LoVo (cell line): Measurements from ENCODE around the gene DDB1.

Source experiments
- DNase-seq: peaks from one replicate; pipeline ENCODE4 v3.0.0-alpha.2; 2016; ENCODE audit warnings: low spot score

DDB1 gene

GRCh38 chr11:61294717-61295595 lies 37.9 kb downstream of the DDB1 start, which contains the start of gene VWCE:
VWCE (minus strand) TSS chr11:61295316; CDS start chr11:61295037, 279 bp downstream.
- peak; percentile 69 for DNase-seq

DNA sequence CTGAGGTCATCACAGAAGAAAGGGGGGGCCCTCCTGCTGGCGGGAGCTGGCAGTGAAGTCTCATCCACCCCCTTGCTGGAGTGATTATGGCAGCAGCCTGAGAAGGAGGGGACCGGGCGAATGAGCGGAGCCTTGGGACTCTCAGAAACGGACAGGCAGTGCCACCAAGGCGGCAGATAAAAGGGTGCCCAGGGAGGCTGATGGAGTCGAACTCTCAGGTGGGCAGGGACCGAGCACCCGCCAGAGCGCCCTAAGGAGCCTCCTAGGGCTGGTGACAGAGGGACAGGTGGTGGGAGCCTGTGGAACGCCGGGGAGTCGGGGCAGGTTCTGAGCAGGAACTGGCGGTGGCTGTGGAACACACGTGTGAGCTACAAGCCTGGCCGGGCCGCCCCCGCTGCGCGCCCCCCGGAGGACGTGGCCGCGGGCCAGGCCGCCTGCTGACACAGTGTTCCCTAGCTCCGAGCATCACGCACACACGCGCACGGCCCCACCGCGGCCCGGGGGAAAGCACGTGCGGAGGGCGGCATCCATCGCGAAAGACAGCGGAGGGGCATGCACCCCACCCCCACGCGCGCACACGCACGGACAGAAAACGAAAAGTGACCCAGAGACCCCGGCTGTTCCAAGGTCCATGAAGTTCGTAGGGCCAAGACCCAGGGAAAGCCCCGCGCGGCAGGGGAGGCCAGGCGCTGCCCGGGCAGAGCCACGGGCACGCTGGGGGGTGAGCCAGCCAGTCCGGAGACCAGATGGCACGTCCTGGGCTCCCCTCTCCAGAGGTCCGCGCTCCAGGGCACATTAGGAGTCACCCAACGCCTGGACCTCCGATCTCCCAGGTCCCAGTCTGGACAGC lies 38.8 kb downstream of the DDB1 start:
- DNase-seq = peak; percentile 34

DNA sequence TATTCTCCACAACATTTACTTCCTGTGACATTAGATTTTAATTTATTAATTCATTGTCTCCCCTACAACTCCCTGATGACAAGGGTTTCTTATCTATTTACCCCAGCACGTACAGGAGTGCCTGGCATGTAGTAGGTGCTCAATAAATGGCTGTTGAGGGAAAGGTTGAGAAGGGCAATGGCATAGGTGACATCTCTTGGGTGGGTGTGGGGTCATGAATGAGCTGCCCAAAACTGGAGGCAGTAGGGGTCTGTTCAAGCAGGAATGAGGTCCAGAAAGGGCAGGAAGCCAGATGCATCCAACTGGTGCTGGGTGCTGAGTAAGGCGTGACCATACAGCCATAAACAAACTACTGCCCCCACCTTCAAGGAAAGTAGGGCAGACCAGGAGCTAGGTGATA lies 40.5 kb downstream of the DDB1 start:
- no peak for DNase-seq

DNA sequence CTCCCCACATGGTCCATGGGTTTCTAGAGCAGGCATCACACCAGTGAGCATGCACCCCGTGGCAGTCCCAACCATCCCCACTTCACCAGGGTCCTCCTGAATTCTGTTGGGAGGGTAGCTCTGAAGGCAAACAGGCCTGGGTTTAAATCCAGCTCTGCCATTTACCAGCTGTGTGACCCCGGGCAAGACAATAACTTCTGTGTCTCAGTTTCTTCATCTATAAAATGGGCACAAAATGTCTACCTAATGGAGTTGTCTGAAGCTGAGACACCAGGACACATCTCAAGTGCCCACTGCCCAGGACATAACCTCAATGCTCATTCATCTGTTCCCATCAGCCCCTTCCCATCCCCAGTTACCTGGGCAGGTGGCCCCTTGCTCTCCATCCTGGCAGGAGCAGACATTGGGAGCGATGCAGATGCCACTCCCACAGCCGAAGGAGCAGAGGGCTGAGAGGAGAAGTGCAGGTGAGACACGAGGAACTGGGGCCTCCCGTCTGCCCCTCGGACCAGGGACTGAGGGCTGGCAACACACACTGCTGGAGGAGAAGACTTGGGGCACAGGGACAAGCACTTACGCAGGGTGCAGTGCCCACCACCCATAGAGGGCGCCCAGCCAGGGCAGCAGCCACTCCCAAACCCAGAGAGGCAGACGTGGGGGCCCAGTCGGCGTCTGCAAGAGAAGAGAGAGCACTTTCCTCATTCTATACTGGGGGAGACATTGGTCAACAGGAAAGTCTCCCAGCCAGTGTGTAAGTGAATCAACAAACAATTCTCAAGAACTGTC lies 41.8 kb downstream of the DDB1 start:
- no peak for DNase-seq

GRCh38 chr11:61287338-61287977 lies 45.4 kb downstream of the DDB1 start:
- no peak for DNase-seq

DNA sequence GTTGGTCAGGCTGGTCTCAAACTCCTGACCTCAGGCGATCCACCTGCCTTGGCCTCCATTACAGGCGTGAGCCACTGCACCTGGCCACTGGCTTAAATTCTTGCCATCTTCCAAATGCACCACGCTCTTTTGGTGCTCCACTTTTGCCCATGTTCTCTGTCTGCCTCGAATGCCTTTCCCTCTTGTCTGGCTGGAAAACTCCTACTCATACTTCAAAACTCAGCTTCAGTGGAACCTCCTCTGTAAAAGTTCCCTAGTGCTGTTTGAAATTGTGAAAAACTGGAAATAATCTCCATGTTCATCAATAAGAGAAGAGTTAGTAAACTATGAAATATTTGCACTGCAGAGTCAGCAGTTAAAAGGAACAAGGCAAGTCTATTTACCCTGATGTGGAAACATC lies 49.3 kb downstream of the DDB1 start:
- DNase-seq = no peak

GRCh38 chr11:61281581-61282250 lies 51.2 kb downstream of the DDB1 start:
- peak; percentile 48 for DNase-seq

DNA sequence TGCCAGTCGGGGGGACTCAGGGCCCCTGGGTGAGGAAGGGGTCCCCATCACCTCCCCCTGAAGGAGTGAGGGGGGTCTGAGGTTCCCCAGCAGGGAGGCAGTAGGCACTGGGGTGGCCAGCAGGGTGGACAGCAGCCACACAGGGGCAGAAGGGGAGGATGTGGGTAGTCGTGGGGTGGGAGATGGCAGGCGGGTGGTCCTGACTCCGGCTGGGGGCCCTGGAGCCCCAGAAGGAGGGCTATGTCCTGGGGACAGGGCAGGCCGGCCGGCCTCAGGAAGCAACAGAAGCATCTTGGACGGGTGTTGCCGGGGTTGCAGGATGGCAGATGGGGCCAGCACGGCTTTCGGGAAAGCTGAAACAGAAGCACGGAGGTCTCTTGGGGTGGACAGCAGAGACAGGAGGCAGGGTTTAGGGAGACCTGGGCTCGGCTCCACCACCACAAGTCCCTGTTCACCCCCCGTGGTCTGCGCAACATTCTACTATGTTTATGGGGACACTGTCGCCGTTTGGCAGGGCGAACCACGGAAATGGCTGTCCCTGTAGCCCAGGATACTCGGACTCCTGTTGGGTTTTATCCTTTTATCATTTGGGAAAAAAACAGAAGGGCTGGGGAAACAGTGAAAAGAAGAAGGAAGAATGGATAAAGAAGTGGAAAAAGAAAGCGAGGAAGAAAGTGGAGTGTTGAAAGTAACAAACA lies 51.9 kb downstream of the DDB1 start:
- no peak for DNase-seq

GRCh38 chr11:61279934-61280659 lies 52.8 kb downstream of the DDB1 start:
- no peak for DNase-seq

- no peak for DNase-seq
Observed at GRCh38 chr11:61278001-61278470, 54.9 kb downstream of the DDB1 start.

DNA sequence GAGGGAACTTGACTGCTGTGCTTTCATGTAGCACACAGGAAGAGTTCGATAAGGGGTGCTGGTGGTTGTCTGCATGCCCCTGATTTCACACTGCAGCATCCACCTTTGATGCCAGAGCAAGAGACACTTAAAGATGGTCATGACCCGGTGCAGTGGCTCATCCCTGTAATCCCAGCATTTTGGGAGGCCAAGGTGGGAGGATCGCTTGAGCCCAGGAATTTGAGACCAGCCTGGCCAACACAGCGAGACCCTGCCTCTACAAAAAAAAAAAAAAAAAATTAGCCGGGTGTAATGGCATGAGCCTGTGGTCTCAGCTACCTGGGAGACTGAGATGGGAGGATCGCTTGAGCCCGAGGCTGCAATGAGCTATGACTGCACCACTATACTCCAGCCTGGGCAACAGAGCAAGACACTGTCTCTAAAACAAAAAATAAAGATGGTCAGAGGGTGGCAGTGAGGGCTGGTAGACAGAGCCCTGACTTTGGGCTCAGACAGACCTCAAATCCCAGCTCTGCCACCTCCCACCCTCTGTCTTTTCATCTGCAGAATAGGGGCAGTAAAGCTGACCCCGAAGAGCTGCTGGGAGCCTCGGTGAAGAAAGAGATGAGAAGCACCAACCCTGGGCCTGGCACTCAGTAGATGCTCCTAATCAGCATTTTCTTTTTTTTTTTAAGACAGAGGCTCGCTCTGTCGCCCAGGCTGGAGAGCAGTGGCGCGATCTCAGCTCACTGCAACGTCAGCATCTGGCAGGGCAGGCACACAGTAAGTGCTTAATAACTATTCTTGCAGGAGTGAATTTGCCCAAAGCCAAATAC lies 55.5 kb downstream of the DDB1 start:
- DNase-seq = no peak

- no peak for DNase-seq
Observed at GRCh38 chr11:61275191-61275590, 57.7 kb downstream of the DDB1 start.

DNA sequence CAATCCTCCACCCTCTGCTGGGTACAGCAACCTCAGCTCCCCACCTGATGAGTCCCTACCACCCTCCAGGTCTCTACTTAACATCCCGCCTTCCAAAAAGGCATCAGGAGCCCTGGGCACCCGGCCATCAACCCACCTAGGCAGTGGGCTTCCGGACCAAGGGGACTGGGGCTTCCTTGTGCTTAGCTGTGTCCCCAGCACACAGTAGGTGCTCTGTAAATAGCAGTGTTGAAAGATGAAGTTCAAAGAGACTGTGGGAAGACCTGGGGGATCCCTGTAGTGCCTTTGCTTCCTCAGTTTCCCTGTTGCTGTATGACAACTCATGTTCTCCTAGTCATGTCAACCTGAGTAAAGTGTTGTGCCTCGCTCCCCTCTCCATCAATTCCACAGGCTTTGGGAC lies 58.8 kb downstream of the DDB1 start:
- no peak for DNase-seq

GRCh38 chr11:61273178-61274078 lies 59.5 kb downstream of the DDB1 start:
- no peak for DNase-seq

DNA sequence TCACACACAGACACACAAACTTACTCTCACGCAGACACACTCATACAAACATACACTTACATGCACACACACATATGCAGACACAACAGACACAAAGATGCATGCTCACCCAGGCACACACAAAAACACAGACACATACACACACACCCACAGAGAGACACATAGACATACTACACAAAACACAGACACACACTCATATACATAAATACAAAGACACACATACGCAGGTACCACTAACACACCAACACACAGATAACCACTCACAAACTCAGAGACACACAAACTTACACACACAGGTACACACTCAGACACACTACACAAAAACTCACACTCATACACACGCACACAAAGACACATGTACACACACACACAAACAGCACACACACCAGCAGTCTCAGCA lies 60.2 kb downstream of the DDB1 start:
- no peak for DNase-seq

GRCh38 chr11:61270354-61271076 lies 62.4 kb downstream of the DDB1 start:
- no peak for DNase-seq
